Peyer's patch (tissue), 4 donors: Measurements from ENCODE around the gene RASSF3. TPM values are rescaled to one million over a fixed set of nuclear protein-coding genes. Genes with fewer than 3 reads are reported as not detected.

ENCODE experiments used
- DNase-seq, 3 donors: peaks; one replicate each; pipeline ENCODE4 v3.0.0-alpha.2; 2017 to 2019
- H3K27ac ChIP-seq, 4 donors: fragments of 200-600 bp; sonication (generic); one replicate each; pipeline ENCODE4 v1.5.1; 2016 to 2019
- H3K27me3 ChIP-seq, 2 donors: fragments of 200-600 bp; sonication (generic); one replicate each; pipeline ENCODE4 v1.5.1; 2019
- H3K36me3 ChIP-seq, 3 donors: fragments of 200-600 bp; sonication (generic); one replicate each; pipeline ENCODE4 v1.5.1; 2016 to 2019
- H3K4me1 ChIP-seq, 4 donors: fragments of 200-600 bp; sonication (generic); one replicate each; pipeline ENCODE4 v1.5.1; 2016 to 2019
- H3K4me3 ChIP-seq, 4 donors: fragments of 200-600 bp; sonication (generic); 1 replicate in 3 of 4; 2 replicates in 1 of 4; pipeline ENCODE4 v1.5.1; 2016 to 2019; ENCODE audit warnings: mild to moderate bottlenecking in 1 of 4
- H3K9me3 ChIP-seq, 4 donors: fragments of 200-600 bp; sonication (generic); one replicate each; pipeline ENCODE4 v1.5.1; 2016 to 2019; ENCODE audit warnings: mild to moderate bottlenecking in 1 of 4
- POLR2A ChIP-seq, 2 donors: fragments of 450-650 bp; IDR thresholded peaks; one replicate each; pipeline ENCODE4 v1.5.1; 2017; ENCODE audit warnings: antibody characterized with exemption in 2 of 2, mild to moderate bottlenecking in 2 of 2, moderate library complexity in 2 of 2
- total RNA-seq, 4 donors: library from RNA; depleted of rRNA; stranded (reverse); fragments of >200 nt; gene quantifications; one replicate each; pipeline ENCODE4 v1.1.0, GENCODE V29; 2016
- TF ChIP-seq, protein P1 (sequence below), 6 experiments: fragments of 450-650 bp in 4 of 6; fragments of 200-600 bp in 2 of 6; sonication (generic) in 1 of 6; IDR thresholded peaks; one replicate each; pipeline ENCODE4 v1.5.1; 2017 to 2019; ENCODE audit warnings: antibody characterized with exemption in 6 of 6, mild to moderate bottlenecking in 3 of 6, moderate library complexity in 1 of 6

The RASSF3 gene, protein sequence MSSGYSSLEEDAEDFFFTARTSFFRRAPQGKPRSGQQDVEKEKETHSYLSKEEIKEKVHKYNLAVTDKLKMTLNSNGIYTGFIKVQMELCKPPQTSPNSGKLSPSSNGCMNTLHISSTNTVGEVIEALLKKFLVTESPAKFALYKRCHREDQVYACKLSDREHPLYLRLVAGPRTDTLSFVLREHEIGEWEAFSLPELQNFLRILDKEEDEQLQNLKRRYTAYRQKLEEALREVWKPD
- 10 to 100 TPM; 14.3 to 60.2 (median 27.2) TPM for total RNA-seq

DNA sequence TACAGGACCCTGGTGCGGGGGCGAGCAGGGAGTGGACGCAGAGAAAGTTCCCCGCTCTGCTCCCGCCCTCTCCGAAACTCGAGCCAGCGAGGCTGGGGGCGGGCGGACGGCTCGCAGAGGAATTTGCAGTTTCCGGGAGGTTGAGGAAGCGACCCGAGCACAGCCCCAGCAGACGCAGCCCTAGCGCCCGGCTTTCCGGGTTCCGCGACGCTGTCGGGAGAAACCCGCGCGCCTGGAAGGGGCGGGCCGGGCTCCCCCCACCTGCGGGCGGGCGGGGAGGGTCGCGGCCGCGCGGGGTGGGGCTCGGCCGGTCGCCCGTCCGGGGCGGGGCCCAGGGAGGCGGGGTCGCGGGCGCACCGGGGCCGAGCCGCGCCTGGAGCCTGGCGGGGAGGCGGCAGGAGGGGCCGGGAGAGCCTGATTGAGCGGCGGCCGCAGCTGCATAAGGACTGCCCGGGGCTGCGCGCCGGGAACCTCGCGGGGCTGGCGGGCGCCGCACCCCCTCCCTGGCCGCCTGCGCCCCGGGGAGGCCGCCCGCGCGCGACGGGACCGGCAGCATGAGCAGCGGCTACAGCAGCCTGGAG, at the start of gene RASSF3:
RASSF3 (plus strand) TSS at position 417 of the 581 bp plus-strand sequence; CDS start at position 555, 138 bp downstream.
- peak within 1 kb of the TSS; percentile 83 to 98 (median 97) for H3K27ac ChIP-seq
- H3K27me3 ChIP-seq, result no peaks in the 10 kb centered on the region
- H3K4me1 ChIP-seq, result peaks cover 0 to 18% (median 5%) of the 10 kb centered on the region in 4 donors
- DNase-seq, result peak; percentile 76 to 91 (median 88)
- H3K9me3 ChIP-seq, result no peaks in the 10 kb centered on the region
- H3K36me3 ChIP-seq, result no peaks in the 10 kb centered on the region
- peak within 1 kb of the TSS; percentile 65 to 94 (median 76) for H3K4me3 ChIP-seq
- TF ChIP-seq, protein P1, sequence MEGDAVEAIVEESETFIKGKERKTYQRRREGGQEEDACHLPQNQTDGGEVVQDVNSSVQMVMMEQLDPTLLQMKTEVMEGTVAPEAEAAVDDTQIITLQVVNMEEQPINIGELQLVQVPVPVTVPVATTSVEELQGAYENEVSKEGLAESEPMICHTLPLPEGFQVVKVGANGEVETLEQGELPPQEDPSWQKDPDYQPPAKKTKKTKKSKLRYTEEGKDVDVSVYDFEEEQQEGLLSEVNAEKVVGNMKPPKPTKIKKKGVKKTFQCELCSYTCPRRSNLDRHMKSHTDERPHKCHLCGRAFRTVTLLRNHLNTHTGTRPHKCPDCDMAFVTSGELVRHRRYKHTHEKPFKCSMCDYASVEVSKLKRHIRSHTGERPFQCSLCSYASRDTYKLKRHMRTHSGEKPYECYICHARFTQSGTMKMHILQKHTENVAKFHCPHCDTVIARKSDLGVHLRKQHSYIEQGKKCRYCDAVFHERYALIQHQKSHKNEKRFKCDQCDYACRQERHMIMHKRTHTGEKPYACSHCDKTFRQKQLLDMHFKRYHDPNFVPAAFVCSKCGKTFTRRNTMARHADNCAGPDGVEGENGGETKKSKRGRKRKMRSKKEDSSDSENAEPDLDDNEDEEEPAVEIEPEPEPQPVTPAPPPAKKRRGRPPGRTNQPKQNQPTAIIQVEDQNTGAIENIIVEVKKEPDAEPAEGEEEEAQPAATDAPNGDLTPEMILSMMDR (IDR thresholded peaks at IDR 0.05), result no peak
- TF ChIP-seq POLR2A (IDR thresholded peaks at IDR 0.05), result peak; percentile 54 to 67

DNA sequence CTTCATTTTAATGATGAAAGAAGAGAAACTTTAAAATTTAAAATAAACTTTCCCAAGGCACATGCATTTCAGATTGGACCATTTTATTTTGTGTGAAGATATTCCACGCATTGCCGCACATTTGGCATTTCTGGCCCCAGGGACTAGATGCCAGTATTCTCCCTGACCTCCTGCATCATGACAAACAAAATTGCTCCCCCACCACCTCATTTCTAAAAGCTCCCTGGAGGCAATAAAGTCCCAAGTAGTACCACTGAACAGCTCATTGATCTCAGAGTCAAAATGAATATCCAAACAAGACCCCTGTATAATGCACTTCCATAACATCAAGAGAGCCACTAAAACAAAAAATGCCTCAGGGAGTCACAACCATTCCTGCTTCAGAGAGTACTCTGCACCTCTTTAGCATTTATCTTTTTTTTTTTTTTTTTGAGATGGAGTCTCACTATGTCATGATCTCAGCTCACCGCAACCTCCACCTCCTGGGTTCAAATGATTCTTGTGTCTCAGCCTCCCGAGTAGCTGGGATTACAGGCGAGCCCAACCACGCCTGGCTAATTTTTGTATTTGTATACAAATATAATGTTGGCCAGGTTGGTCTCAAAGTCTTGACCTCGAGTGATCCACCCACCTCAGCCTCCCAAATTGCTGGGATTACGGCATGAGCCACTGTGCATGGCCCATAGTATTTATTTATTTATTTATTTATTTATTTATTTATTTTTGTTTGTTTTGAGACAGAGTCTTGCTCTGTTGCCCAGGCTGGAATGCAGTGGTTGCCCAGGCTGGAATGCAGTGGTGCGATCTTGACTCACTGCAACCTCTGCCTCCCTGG, 48.8 kb upstream of the RASSF3 start:
- DNase-seq, result no peak
- H3K27ac ChIP-seq, result no peak overlapping the region
- TF ChIP-seq POLR2A (IDR thresholded peaks at IDR 0.05), result no peak
- TF ChIP-seq, protein P1 (IDR thresholded peaks at IDR 0.05), result no peak
- no peaks in the 10 kb centered on the region for H3K4me1 ChIP-seq
- no peak overlapping the region for H3K4me3 ChIP-seq
- H3K9me3 ChIP-seq, result no peaks in the 10 kb centered on the region
- H3K36me3 ChIP-seq, result no peaks in the 10 kb centered on the region
- no peaks in the 10 kb centered on the region for H3K27me3 ChIP-seq

DNA sequence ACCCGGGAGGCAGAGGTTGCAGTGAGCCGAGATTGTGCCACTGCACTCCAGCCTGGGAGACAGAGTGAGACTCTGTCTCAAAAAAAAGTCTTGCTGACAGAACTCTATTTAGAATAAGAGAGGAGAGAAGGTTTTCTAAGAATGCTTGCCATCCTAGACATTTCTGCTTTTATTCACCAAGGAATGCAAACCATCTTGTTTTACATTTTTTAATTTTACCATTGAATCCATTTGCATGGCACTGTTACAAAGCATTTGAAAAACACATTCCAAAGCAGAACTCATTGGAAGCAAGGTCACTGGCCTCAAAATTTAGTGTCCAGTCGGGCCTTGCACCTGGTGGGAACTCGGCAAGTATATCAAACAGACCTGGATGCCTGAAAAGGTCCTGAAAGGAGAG, 44.2 kb upstream of the RASSF3 start:
- H3K27me3 ChIP-seq, result no peaks in the 10 kb centered on the region
- DNase-seq, result no peak
- H3K9me3 ChIP-seq, result no peaks in the 10 kb centered on the region
- no peak overlapping the region for H3K27ac ChIP-seq
- no peak overlapping the region for H3K4me3 ChIP-seq
- H3K4me1 ChIP-seq, result peaks cover 0 to 14% (median 0%) of the 10 kb centered on the region in 4 donors
- no peaks in the 10 kb centered on the region for H3K36me3 ChIP-seq
- TF ChIP-seq, protein P1 (IDR thresholded peaks at IDR 0.05), result no peak
- TF ChIP-seq POLR2A (IDR thresholded peaks at IDR 0.05), result no peak

DNA sequence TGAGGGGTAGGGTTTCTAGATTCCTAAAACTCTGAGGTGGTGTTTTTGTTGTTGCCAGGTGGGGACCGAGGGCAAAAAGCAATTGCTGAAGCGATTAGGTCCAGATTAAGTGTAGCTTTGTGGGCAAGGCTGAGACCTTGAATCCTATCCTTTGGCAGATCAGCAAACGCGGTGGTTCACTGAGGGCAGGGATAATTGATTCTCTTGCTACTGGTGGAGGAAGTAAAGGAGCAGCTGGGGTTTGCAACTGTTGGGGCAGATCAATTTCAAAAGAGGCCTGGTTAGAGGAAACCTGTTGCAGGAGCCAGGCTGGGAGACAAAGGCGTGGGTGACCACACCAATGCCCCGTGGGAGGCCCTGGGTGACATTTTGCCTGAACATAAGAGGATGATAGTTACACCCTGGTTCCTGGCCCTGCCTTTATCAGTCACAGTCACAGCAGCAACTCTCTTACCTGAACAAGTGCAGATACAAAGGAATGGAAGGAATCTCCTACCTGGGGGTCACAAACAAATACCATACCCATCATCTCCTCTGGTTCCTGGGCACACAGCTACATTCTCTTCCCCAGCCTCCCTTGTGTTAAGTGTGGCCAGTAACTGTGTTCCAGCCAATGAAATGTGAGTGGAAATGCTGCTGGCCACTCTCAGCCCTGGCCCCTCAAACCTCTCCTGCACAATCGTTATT, 43.3 kb upstream of the RASSF3 start:
- DNase-seq, result no peak
- no peak for TF ChIP-seq POLR2A (IDR thresholded peaks at IDR 0.05)
- TF ChIP-seq, protein P1 (IDR thresholded peaks at IDR 0.05), result no peak

DNA sequence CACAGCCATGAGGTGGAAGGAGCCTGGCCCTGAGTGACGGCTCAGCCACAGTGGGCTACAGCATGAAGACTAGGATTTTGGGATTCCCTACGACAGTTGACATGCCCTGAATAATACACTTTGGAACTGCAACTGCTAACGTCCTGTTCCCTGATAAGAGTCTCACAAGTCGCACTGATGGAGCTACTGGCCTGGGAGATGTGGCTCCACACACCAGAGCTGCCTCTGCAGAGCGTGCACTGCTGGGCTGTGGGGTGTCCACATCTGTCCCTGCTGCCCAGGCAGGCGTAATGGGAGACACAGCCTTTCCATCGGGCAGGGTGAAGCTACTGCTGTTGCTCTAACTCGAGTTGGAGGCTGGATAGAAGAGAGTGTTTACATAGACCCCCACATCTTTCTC, 42.7 kb upstream of the RASSF3 start:
- no peak overlapping the region for H3K4me3 ChIP-seq

More for the DNA sequence above, 43.3 kb upstream of the RASSF3 start:
- peaks cover 0 to 14% (median 0%) of the 10 kb centered on the region in 4 donors for H3K4me1 ChIP-seq
- no peaks in the 10 kb centered on the region for H3K27me3 ChIP-seq
- H3K4me3 ChIP-seq, result no peak overlapping the region
- H3K27ac ChIP-seq, result no peak overlapping the region
- H3K36me3 ChIP-seq, result no peaks in the 10 kb centered on the region
- no peaks in the 10 kb centered on the region for H3K9me3 ChIP-seq

More for the DNA sequence above, 42.7 kb upstream of the RASSF3 start:
- H3K27me3 ChIP-seq, result no peaks in the 10 kb centered on the region
- no peak overlapping the region for H3K27ac ChIP-seq
- H3K9me3 ChIP-seq, result no peaks in the 10 kb centered on the region
- H3K4me1 ChIP-seq, result peaks cover 0 to 14% (median 0%) of the 10 kb centered on the region in 4 donors
- no peak for DNase-seq
- H3K36me3 ChIP-seq, result no peaks in the 10 kb centered on the region
- no peak for TF ChIP-seq POLR2A (IDR thresholded peaks at IDR 0.05)
- TF ChIP-seq, protein P1 (IDR thresholded peaks at IDR 0.05), result no peak
